Skeletal muscle cell (primary cell): ENCODE results near the gene ARF5.

Experiments used
- DNase-seq: peaks from one replicate; pipeline ENCODE4 v3.0.0-alpha.2; 2010; ENCODE audit warnings: low read depth
- H3K4me3 ChIP-seq: 2 replicates; pipeline ENCODE4 v1.5.1; 2011; ENCODE audit warnings: low read depth, mild to moderate bottlenecking, control low read depth, low read length, moderate library complexity

Gene ARF5

GRCh38 chr7:127628445-127628844 is 40.2 kb downstream of the ARF5 start:
- DNase-seq: no peak

GRCh38 chr7:127629268-127629854 is 41.1 kb downstream of the ARF5 start:
- DNase-seq: no peak
- no peak overlapping the region for H3K4me3 ChIP-seq

More at GRCh38 chr7:127628445-127628844, 40.2 kb downstream of the ARF5 start:
- no peak overlapping the region for H3K4me3 ChIP-seq

GRCh38 chr7:127632276-127632910 is 44.2 kb downstream of the ARF5 start:
- DNase-seq: peak; percentile 64
- H3K4me3 ChIP-seq: no peak overlapping the region

GRCh38 chr7:127635659-127636285 is 47.6 kb downstream of the ARF5 start:
- no peak for DNase-seq
- H3K4me3 ChIP-seq: no peak overlapping the region

GRCh38 chr7:127638197-127638596 is 50.0 kb downstream of the ARF5 start:
- no peak for DNase-seq
- no peak overlapping the region for H3K4me3 ChIP-seq
